GM23338 (cell line): ENCODE data around the gene TRA2B. TPM values are rescaled to one million over a fixed set of nuclear protein-coding genes. Genes with fewer than 3 reads are reported as not detected.

Experiments used
- ATAC-seq: fragments of 200-7000 bp; cut with Tn5 transposase; 3 replicates; pipeline ENCODE4 v1.9.1; 2020
- DNase-seq: peaks from one replicate; pipeline ENCODE4 v3.0.0-alpha.2; 2015; ENCODE audit warnings: low spot score
- H2AFZ ChIP-seq: fragments of 200-600 bp; sonication (generic); 2 replicates; pipeline ENCODE4 v1.8.0; 2016; ENCODE audit warnings: antibody characterized with exemption, mild to moderate bottlenecking, moderate library complexity
- H3F3A ChIP-seq: fragments of 200-600 bp; sonication (generic); replicated peaks from 2 replicates; pipeline ENCODE4 v1.8.0; 2017; ENCODE audit warnings: antibody characterized with exemption, mixed run types, low read depth
- H3K27ac ChIP-seq: fragments of 200-600 bp; sonication (generic); 2 replicates; pipeline ENCODE4 v1.6.1; 2016; ENCODE audit warnings: low read depth
- H3K27me3 ChIP-seq: fragments of 200-600 bp; sonication (generic); 2 replicates; pipeline ENCODE4 v1.8.0; 2016; ENCODE audit warnings: mild to moderate bottlenecking, mixed run types, moderate library complexity; ENCODE audit not compliant: insufficient read depth
- H3K36me3 ChIP-seq: fragments of 200-600 bp; sonication (generic); 2 replicates; pipeline ENCODE4 v1.8.0; 2016; ENCODE audit warnings: mild to moderate bottlenecking; ENCODE audit not compliant: insufficient read depth
- H3K4me1 ChIP-seq: fragments of 200-600 bp; sonication (generic); 2 replicates; pipeline ENCODE4 v1.8.0; 2016; ENCODE audit warnings: mild to moderate bottlenecking, moderate library complexity; ENCODE audit not compliant: insufficient read depth
- H3K4me2 ChIP-seq: fragments of 200-600 bp; sonication (generic); 2 replicates; pipeline ENCODE4 v1.7.1; 2017; ENCODE audit warnings: mixed run types
- H3K4me3 ChIP-seq: fragments of 200-600 bp; sonication (generic); 2 replicates; pipeline ENCODE4 v1.6.1; 2016; ENCODE audit warnings: mixed run types
- H3K79me2 ChIP-seq: fragments of 200-600 bp; sonication (generic); replicated peaks from 2 replicates; pipeline ENCODE4 v1.8.0; 2017; ENCODE audit warnings: mild to moderate bottlenecking; ENCODE audit not compliant: insufficient read depth
- H3K9me2 ChIP-seq: fragments of 200-600 bp; sonication (generic); 2 replicates; pipeline ENCODE4 v1.8.0; 2017; ENCODE audit not compliant: insufficient read depth
- H4K20me1 ChIP-seq: fragments of 200-600 bp; sonication (generic); replicated peaks from 2 replicates; pipeline ENCODE4 v1.8.0; 2017; ENCODE audit warnings: mild to moderate bottlenecking; ENCODE audit not compliant: insufficient read depth
- H3K27ac Mint-ChIP-seq: 2 replicates; pipeline ENCODE4 v1.8.0; 2020; ENCODE audit warnings: inconsistent platforms, mild to moderate bottlenecking, moderate library complexity, mixed read lengths
- H3K27me3 Mint-ChIP-seq: 3 replicates; pipeline ENCODE4 v1.8.0; 2022; ENCODE audit warnings: low read depth, mild to moderate bottlenecking, moderate library complexity, mixed read lengths, inconsistent platforms; ENCODE audit not compliant: insufficient read depth, poor library complexity
- H3K36me3 Mint-ChIP-seq: 3 replicates; pipeline ENCODE4 v1.8.0; 2021; ENCODE audit warnings: low read depth, mild to moderate bottlenecking, inconsistent platforms, moderate library complexity, mixed read lengths
- H3K4me1 Mint-ChIP-seq: 3 replicates; pipeline ENCODE4 v1.8.0; 2020; ENCODE audit warnings: mild to moderate bottlenecking, inconsistent platforms, mixed read lengths
- H3K4me3 Mint-ChIP-seq: 3 replicates; pipeline ENCODE4 v1.8.0; 2021; ENCODE audit warnings: moderate library complexity, mild to moderate bottlenecking, inconsistent platforms, mixed read lengths
- H3K9me3 Mint-ChIP-seq: 3 replicates; pipeline ENCODE4 v1.8.0; 2020; ENCODE audit warnings: moderate library complexity, mild to moderate bottlenecking, inconsistent platforms, mixed read lengths
- EZH2 ChIP-seq: fragments of 200-600 bp; sonication (generic); IDR thresholded peaks from one replicate; pipeline ENCODE4 v1.8.0; 2017; ENCODE audit warnings: antibody characterized with exemption, mild to moderate bottlenecking, low read depth; ENCODE audit not compliant: unreplicated experiment
- EZH2phosphoT487 ChIP-seq: fragments of 200-600 bp; sonication (generic); IDR thresholded peaks from one replicate; pipeline ENCODE4 v1.8.1; 2018; ENCODE audit warnings: antibody characterized with exemption; ENCODE audit not compliant: unreplicated experiment
- JUNB ChIP-seq: IDR thresholded peaks from one replicate; pipeline ENCODE4 v1.6.1; 2016; ENCODE audit warnings: antibody characterized with exemption; ENCODE audit not compliant: unreplicated experiment
- NANOG ChIP-seq: IDR thresholded peaks from 2 replicates; pipeline ENCODE4 v1.6.1; 2016; ENCODE audit warnings: antibody characterized with exemption, borderline replicate concordance
- POLR2AphosphoS5 ChIP-seq: IDR thresholded peaks from 2 replicates; pipeline ENCODE4 v1.6.1; 2016; ENCODE audit warnings: antibody characterized with exemption, low read depth
- STAT1 ChIP-seq: IDR thresholded peaks from one replicate; pipeline ENCODE4 v1.6.1; 2016; ENCODE audit warnings: antibody characterized with exemption; ENCODE audit not compliant: unreplicated experiment
- ZNF114 ChIP-seq: fragments of 250-450 bp; sonication (Bioruptor Pico); IDR thresholded peaks from 2 replicates; pipeline ENCODE4 v1.5.0; 2020; ENCODE audit warnings: mild to moderate bottlenecking, moderate library complexity
- polyA plus RNA-seq: library from polyadenylated mRNA; unstranded; fragments of >200 nt; fragmentation: Nextera tagmentation; extraction: Ambion mirVana; gene quantifications from 2 replicates; pipeline ENCODE4 v1.2.1, GENCODE V29; 2016
- total RNA-seq: library from RNA; depleted of rRNA; stranded (reverse); fragments of >200 nt; shearing (Covaris generic); gene quantifications from 2 replicates; pipeline ENCODE4 v1.2.3, GENCODE V29; 2014
- TF ChIP-seq, protein P1 (sequence below): IDR thresholded peaks from 2 replicates; pipeline ENCODE4 v1.6.1; 2016; ENCODE audit warnings: antibody characterized with exemption
- TF ChIP-seq, protein P2 (sequence below), 2 experiments: fragments of 200-600 bp in 1 of 2; sonication (generic) in 1 of 2; conservative IDR thresholded peaks; 2 replicates each; pipeline versions ENCODE4 v1.5.1 to v1.6.1; 2016 to 2017; ENCODE audit warnings: antibody characterized with exemption in 2 of 2, low read depth in 2 of 2, mild to moderate bottlenecking in 2 of 2, moderate library complexity in 1 of 2
- TF ChIP-seq, protein P3 (sequence below): fragments of 250-450 bp; sonication (Bioruptor Pico); IDR thresholded peaks from 2 replicates; pipeline ENCODE4 v1.5.0; 2020; ENCODE audit warnings: mild to moderate bottlenecking, moderate library complexity

The TRA2B gene
- total and polyA plus RNA-seq, 2 experiments from 2014 or later = 360 to 602 TPM

DNA sequence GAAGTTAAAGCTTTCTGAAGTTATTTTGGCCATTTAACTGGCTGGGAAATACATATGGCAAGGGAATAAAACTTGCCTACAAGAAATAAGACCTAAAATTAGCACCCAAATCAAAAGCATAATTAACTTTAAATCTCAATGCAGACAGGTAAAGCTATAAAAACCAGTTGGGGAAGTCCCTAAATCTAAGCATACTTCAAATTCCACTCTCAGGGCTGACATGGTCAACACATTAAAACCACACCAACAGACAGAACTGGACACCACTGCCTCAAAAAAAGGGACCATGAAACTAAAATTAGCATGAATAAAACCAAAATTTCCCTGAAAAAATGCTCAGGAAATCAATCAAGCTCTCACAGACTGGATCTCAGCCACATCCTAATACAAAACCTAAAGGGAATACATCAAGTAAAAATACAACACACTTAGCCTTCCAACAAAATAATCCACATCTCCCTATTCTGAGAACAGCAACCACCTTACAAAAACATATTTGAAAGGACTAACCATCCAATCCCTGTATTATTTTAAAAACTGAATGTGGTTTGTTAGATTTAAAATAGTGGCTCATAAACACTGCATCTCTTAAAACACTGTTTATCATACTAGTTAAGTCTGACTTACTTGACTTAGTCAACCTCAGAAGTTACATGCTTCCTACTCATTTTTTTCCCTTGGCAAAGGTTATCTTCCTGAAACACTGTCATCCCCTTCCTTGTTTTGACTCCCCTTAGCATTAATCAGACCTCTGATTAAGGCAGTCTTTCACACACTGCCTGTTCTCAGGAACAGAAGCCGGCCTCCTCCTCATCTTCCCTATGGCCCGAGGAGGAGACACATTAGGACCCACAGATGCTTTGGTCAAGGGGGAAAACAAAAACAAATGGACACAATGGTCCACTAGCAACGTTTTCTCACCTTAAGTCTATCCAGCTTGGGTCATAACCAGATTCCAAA is 8.3 kb downstream of the TRA2B start:
- H4K20me1 ChIP-seq = peaks cover 97% of the 10 kb centered on the region
- H3K4me1 ChIP-seq = peaks cover 73% of the 10 kb centered on the region
- DNase-seq (no peak), ATAC-seq (peak; percentile 12; the same call in 1 of the 3 replicates)
- Mint-ChIP-seq H3K4me3 (peak overlapping the region; percentile 100), H3K27ac (no peak overlapping the region), H3K36me3 (peaks cover 82% of the 10 kb centered on the region), H3K9me3 (no peaks in the 10 kb centered on the region), H3K27me3 (peaks cover 10% of the 10 kb centered on the region), H3K4me1 (peaks cover 85% of the 10 kb centered on the region)
- H3K79me2 ChIP-seq = peaks cover 100% of the 10 kb centered on the region
- H3K36me3 ChIP-seq = peaks cover 52% of the 10 kb centered on the region; the same call in 1 of the 2 replicates
- H3K27ac ChIP-seq = peak overlapping the region; percentile 14
- no peaks in the 10 kb centered on the region for H3K27me3 ChIP-seq
- peak overlapping the region; percentile 95 for H3K4me3 ChIP-seq
- H3K4me2 ChIP-seq = peak overlapping the region; percentile 89
- H3F3A ChIP-seq = peaks cover 6% of the 10 kb centered on the region; the same call in 1 of the 2 replicates
- no peak for TF ChIP-seq EZH2phosphoT487
- TF ChIP-seq JUNB = no peak
- no peak for TF ChIP-seq EZH2
- no peak for TF ChIP-seq POLR2AphosphoS5
- no peak for TF ChIP-seq STAT1
- TF ChIP-seq, protein P1, sequence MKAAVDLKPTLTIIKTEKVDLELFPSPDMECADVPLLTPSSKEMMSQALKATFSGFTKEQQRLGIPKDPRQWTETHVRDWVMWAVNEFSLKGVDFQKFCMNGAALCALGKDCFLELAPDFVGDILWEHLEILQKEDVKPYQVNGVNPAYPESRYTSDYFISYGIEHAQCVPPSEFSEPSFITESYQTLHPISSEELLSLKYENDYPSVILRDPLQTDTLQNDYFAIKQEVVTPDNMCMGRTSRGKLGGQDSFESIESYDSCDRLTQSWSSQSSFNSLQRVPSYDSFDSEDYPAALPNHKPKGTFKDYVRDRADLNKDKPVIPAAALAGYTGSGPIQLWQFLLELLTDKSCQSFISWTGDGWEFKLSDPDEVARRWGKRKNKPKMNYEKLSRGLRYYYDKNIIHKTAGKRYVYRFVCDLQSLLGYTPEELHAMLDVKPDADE = no peak
- no peak for TF ChIP-seq ZNF114 (CRISPR knock-in tag)
- TF ChIP-seq NANOG = no peak
- TF ChIP-seq, protein P2, sequence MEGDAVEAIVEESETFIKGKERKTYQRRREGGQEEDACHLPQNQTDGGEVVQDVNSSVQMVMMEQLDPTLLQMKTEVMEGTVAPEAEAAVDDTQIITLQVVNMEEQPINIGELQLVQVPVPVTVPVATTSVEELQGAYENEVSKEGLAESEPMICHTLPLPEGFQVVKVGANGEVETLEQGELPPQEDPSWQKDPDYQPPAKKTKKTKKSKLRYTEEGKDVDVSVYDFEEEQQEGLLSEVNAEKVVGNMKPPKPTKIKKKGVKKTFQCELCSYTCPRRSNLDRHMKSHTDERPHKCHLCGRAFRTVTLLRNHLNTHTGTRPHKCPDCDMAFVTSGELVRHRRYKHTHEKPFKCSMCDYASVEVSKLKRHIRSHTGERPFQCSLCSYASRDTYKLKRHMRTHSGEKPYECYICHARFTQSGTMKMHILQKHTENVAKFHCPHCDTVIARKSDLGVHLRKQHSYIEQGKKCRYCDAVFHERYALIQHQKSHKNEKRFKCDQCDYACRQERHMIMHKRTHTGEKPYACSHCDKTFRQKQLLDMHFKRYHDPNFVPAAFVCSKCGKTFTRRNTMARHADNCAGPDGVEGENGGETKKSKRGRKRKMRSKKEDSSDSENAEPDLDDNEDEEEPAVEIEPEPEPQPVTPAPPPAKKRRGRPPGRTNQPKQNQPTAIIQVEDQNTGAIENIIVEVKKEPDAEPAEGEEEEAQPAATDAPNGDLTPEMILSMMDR (conservative IDR thresholded peaks at IDR 0.05; ENCODE audit: low read depth in 2 of 2) = no peak
- TF ChIP-seq, protein P3, sequence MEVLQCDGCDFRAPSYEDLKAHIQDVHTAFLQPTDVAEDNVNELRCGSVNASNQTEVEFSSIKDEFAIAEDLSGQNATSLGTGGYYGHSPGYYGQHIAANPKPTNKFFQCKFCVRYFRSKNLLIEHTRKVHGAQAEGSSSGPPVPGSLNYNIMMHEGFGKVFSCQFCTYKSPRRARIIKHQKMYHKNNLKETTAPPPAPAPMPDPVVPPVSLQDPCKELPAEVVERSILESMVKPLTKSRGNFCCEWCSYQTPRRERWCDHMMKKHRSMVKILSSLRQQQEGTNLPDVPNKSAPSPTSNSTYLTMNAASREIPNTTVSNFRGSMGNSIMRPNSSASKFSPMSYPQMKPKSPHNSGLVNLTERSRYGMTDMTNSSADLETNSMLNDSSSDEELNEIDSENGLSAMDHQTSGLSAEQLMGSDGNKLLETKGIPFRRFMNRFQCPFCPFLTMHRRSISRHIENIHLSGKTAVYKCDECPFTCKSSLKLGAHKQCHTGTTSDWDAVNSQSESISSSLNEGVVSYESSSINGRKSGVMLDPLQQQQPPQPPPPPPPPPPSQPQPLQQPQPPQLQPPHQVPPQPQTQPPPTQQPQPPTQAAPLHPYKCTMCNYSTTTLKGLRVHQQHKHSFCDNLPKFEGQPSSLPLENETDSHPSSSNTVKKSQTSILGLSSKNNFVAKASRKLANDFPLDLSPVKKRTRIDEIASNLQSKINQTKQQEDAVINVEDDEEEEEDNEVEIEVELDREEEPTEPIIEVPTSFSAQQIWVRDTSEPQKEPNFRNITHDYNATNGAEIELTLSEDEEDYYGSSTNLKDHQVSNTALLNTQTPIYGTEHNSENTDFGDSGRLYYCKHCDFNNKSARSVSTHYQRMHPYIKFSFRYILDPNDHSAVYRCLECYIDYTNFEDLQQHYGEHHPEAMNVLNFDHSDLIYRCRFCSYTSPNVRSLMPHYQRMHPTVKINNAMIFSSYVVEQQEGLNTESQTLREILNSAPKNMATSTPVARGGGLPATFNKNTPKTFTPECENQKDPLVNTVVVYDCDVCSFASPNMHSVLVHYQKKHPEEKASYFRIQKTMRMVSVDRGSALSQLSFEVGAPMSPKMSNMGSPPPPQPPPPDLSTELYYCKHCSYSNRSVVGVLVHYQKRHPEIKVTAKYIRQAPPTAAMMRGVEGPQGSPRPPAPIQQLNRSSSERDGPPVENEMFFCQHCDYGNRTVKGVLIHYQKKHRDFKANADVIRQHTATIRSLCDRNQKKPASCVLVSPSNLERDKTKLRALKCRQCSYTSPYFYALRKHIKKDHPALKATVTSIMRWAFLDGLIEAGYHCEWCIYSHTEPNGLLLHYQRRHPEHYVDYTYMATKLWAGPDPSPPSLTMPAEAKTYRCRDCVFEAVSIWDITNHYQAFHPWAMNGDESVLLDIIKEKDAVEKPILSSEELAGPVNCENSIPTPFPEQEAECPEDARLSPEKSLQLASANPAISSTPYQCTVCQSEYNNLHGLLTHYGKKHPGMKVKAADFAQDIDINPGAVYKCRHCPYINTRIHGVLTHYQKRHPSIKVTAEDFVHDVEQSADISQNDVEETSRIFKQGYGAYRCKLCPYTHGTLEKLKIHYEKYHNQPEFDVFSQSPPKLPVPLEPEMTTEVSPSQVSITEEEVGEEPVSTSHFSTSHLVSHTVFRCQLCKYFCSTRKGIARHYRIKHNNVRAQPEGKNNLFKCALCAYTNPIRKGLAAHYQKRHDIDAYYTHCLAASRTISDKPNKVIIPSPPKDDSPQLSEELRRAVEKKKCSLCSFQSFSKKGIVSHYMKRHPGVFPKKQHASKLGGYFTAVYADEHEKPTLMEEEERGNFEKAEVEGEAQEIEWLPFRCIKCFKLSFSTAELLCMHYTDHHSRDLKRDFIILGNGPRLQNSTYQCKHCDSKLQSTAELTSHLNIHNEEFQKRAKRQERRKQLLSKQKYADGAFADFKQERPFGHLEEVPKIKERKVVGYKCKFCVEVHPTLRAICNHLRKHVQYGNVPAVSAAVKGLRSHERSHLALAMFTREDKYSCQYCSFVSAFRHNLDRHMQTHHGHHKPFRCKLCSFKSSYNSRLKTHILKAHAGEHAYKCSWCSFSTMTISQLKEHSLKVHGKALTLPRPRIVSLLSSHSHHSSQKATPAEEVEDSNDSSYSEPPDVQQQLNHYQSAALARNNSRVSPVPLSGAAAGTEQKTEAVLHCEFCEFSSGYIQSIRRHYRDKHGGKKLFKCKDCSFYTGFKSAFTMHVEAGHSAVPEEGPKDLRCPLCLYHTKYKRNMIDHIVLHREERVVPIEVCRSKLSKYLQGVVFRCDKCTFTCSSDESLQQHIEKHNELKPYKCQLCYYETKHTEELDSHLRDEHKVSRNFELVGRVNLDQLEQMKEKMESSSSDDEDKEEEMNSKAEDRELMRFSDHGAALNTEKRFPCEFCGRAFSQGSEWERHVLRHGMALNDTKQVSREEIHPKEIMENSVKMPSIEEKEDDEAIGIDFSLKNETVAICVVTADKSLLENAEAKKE (CRISPR knock-in tag) = no peak
- H3K9me2 ChIP-seq = no peaks in the 10 kb centered on the region
- H2AFZ ChIP-seq = no peak overlapping the region
